Measurements from ENCODE around the gene PLEKHS1.
"Not testable (repeated sequence)": the region's sequence is repeated elsewhere in the genome, so short reads cannot be mapped to it uniquely, and the experiment has no call there.

Gene PLEKHS1

GRCh38 chr10:113819989-113820388 lies 68.5 kb downstream of the PLEKHS1 start:
- Histone ChIP-seq H3K27me3 (ENCODE audit: insufficient read depth, poor library complexity, severe bottlenecking) (no peaks in the 10 kb centered on the region), H3K4me3 (replicated peaks; ENCODE audit: insufficient read depth, low read length) (no peak overlapping the region), H3K27ac (replicated peaks) (no peak overlapping the region)
- no peak for TF ChIP-seq CTCF (IDR thresholded peaks at IDR 0.05; ENCODE audit: insufficient read depth, low read length)
- TF ChIP-seq SPI1 (IDR thresholded peaks at IDR 0.05; ENCODE audit: borderline replicate concordance, low read depth): no peak
- TF ChIP-seq GABPA (IDR thresholded peaks at IDR 0.05; ENCODE audit: low read depth): no peak
- TF ChIP-seq REST (IDR thresholded peaks at IDR 0.05; ENCODE audit: insufficient replicate concordance, low read depth): no peak
- no peak for TF ChIP-seq POLR2AphosphoS5 (IDR thresholded peaks at IDR 0.05; ENCODE audit: low read depth)
- DNase-seq (ENCODE audit: low read depth in 1 of 2, low spot score in 1 of 2): no peak

- H3K27me3 ChIP-seq (ENCODE audit: insufficient read depth, poor library complexity, severe bottlenecking): no peaks in the 10 kb centered on the region
- H3K27ac ChIP-seq (replicated peaks): no peak overlapping the region
- no peak overlapping the region for H3K4me3 ChIP-seq (replicated peaks; ENCODE audit: insufficient read depth, low read length)
- TF ChIP-seq GABPA (IDR thresholded peaks at IDR 0.05; ENCODE audit: low read depth) (no peak), REST (IDR thresholded peaks at IDR 0.05; ENCODE audit: insufficient replicate concordance, low read depth) (no peak), CTCF (IDR thresholded peaks at IDR 0.05; ENCODE audit: insufficient read depth, low read length) (no peak)
- no peak for DNase-seq (ENCODE audit: low read depth in 1 of 2, low spot score in 1 of 2)
Measured at GRCh38 chr10:113820507-113820906, 69.0 kb downstream of the PLEKHS1 start.

GRCh38 chr10:113821306-113821705 lies 69.8 kb downstream of the PLEKHS1 start:
- H3K27me3 ChIP-seq (ENCODE audit: insufficient read depth, poor library complexity, severe bottlenecking); H3K4me3 ChIP-seq (replicated peaks; ENCODE audit: insufficient read depth, low read length); DNase-seq (ENCODE audit: low read depth in 1 of 2, low spot score in 1 of 2); H3K27ac ChIP-seq (replicated peaks): not testable (repeated sequence)

GRCh38 chr10:113822174-113822573 lies 70.7 kb downstream of the PLEKHS1 start:
- Histone ChIP-seq H3K27ac (replicated peaks) (no peak overlapping the region), H3K4me3 (replicated peaks; ENCODE audit: insufficient read depth, low read length) (no peak overlapping the region), H3K27me3 (ENCODE audit: insufficient read depth, poor library complexity, severe bottlenecking) (no peaks in the 10 kb centered on the region)
- no peak for DNase-seq (ENCODE audit: low read depth in 1 of 2, low spot score in 1 of 2)
- TF ChIP-seq REST (IDR thresholded peaks at IDR 0.05; ENCODE audit: insufficient replicate concordance, low read depth): no peak
- no peak for TF ChIP-seq GABPA (IDR thresholded peaks at IDR 0.05; ENCODE audit: low read depth)
- no peak for TF ChIP-seq CTCF (IDR thresholded peaks at IDR 0.05; ENCODE audit: insufficient read depth, low read length)
- TF ChIP-seq POLR2AphosphoS5 (IDR thresholded peaks at IDR 0.05; ENCODE audit: low read depth): no peak
- no peak for TF ChIP-seq SPI1 (IDR thresholded peaks at IDR 0.05; ENCODE audit: borderline replicate concordance, low read depth)

All from HL-60 (cell line).